Left ventricle myocardium superior (tissue), 1 donor: ENCODE measurements around the gene CCDC12. TPM values are rescaled to one million over a fixed set of nuclear protein-coding genes. Genes with fewer than 3 reads are reported as not detected.
A peak's percentile ranks its signal among the peaks of the same experiment; 100 is the strongest.

Experiments used
- ATAC-seq: fragments of 200-7000 bp; cut with Tn5 transposase; one replicate; pipeline ENCODE4 v1.9.1; 2020; ENCODE audit warnings: mild to moderate bottlenecking, moderate library complexity
- DNase-seq: peaks from one replicate; pipeline ENCODE4 v3.0.0-alpha.2; 2020
- intact Hi-C: fragments of 100-400 bp; cut with micrococcal nuclease; formaldehyde crosslinking; loops from one replicate; pipeline ENCODE4 v1.11.0; 2022
- total RNA-seq: library from RNA; stranded (reverse); fragmentation: NEBNext Ultra II Directional; extraction: Animal tissue kit (Norgen Biotek cat#: 25700); gene quantifications from one replicate; pipeline ENCODE4 v1.2.1, GENCODE V29; 2021
- donor health status: DM: no; HTN: yes; CAD: no; lungs with severe emphysema.

Gene CCDC12
- total RNA-seq, 1 donor from 2014 or later: 29.6 TPM

DNA sequence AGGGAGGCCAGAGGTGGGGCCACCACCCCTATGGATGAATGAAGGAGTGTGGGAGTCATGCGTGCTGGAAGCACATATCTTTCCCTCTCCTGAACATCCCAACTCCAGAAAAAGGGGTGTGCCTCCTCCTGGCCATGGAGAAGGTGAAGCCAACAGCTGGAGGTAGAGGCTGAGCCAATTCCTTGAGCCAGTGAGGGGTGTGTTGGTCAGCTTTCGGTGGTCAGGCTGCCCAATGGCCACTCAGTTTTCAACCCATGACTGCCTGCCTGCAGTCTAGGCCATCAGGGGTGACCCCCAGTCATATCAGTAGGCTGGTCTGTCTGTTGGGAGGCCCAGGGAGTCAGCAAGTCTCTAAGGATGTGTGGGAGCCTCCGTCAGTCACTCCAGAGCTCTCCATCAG, 85.4 kb downstream of the CCDC12 start:
- DNase-seq (no peak), ATAC-seq (no peak)
- intact Hi-C loops: no loop called here

DNA sequence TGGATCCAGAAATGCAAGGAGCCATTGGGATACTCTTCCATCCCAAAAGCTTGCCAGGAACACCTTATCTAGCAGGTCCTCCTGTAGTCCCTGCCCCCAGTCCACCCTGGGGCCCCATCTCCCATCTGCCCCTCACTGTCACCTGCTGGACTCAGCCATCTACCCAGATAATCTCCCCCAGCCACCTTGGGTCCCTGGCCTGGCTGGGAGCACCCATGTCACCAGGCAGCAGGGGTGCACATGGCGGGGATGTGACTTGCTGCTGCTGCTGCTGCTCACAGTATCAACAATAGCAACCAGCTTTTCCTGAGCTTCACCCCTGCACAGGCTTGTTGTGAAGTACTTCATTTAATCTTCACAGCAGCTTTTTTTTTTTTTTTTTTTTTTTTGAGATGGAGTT, 86.4 kb downstream of the CCDC12 start:
- DNase-seq (no peak), ATAC-seq (no peak)
- intact Hi-C loops: no loop called here

DNA sequence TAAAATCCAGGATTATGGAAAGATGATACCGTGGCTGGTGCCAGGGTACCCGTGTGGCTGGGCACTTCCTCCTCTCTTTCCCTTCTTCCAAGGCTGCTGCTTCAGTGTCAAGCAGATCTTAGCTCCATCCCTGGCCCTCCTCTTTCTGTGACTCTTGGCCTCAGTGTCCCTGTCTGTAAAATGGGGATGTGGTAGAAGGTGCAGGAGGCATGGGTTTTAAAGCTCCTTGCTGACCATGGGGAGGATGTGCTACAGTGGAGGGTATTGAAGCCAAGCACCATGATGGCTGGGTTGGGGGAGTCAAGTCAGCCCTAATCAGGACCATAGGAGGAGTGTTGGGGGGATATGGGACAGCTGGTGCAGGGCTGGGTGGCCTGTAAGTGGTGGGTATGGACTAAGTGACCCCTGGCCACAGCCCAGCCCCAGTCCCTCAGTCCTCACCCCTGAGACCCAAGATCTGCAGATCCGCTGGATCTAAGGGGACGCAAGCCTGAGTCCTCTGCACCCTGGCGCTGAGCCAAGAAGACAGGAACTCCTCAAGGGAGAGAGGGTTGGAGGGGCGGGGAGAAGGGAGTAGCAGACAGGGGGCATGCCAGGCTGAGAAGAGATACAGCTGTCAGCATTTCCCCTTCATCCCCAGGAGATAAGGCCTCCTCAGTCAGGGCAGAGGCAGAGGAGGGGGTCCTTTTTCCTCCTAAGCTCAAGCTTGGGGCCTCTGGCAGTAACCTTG, 87.0 kb downstream of the CCDC12 start:
- DNase-seq (peak; percentile 65), ATAC-seq (peak; percentile 4)
- intact Hi-C loops: no loop called here

DNA sequence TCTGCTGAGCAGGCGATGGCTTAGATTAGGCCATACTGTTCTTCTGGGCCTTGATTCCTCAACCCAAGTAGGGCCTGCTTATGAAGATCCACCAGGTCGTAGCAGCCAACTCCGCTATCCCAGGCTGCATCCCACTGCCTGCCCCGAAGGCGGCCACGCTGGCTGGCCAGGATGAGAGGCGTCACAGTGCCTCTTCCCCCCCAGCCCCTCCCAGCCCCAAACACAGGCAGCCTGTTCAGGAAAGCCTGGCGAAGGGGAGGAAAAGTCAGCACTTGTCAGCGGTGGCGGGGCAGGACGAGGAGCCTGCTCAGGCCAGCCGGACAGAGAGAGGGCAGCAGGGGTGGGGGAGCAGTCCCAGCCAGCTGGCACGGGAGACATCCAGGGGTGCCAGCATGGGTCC, 87.8 kb downstream of the CCDC12 start:
- intact Hi-C loops: no loop called here
- no peak for ATAC-seq
- no peak for DNase-seq

DNA sequence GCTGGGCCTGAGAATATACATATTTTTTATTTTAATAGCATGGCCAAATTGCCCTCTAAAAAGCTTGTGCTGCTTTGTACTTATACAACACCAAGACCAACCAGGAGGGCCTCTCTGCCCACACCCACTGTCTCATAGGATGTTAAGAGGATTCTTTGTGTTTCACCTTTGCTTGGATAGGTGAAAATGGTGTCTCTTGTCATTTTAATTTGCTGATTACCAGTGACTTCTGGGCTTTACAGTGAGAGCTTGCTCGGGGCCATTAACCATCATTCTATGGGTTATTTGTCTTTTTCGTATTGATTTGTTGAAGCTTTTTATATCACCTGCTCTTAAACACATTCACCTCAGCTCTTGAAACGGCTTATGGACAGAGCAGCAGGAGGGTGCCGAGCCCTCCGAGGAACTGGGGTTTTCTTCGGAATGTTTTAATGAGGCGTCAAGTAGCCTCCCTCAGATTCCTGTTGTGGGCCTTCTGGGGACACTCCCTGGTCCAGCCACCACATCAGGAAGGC, 88.5 kb downstream of the CCDC12 start:
- intact Hi-C loops: no loop called here
- no peak for DNase-seq
- no peak for ATAC-seq

DNA sequence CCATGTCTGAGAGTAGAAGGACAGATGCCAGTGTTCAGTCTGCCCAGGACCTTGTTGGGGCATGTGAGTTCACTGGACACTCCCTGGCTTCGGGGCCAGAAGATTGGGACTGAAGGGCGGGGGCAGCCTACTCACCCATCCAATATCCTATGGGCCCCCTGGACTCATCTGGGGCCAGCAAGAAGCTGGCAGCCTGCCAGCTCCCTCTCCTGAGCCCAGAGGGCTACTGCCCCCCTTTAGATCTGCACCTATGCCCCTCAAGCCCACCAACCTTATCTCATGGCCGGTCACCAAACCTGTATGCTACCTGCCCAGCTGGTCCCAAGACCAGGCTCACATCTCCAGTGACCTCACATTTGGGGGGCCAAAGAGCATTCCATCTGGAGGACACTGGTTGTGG, 90.9 kb downstream of the CCDC12 start:
- DNase-seq (no peak), ATAC-seq (no peak)
- intact Hi-C loops: no loop called here

DNA sequence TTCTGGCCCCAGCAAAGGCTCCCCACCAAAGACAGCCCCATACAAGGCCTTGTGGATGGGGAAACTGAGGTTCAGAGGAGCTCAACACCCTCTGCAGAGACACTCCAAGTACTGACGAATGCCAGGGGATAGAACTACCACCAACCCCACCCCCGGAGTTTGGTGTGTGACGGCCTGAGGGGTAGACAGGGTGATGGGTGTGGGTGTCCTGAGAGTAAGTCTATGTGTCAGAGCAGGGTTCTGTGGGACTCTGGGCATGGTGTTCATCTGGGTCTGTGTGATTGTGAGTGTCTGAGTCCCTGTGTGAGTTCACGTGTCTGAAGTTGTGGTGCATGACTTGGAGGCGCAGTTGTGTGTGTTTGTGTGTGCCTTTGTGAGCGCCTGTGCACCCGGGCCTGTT, 91.6 kb downstream of the CCDC12 start:
- DNase-seq (no peak), ATAC-seq (no peak)
- intact Hi-C loops: no loop called here

DNA sequence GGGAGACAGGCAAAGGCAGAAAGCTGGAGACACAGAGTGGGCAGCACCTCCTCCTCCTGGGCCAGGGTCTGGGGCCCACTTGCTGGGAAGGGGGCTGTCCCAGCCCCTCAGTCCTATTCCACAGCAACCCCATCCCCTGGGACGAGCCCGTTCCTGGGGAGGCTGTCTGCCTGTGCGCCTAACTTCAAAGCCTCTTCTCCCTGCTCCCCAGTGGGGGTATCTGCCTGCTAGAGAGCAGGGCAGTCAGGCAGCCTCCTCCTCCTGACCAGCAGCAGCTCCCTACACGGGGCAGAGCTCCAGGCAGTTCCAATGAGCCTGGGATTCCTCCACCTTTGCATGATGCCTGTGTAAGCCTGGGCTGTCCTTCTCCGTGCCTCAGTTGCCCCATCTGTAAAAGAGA, 92.1 kb downstream of the CCDC12 start:
- ATAC-seq (no peak), DNase-seq (no peak)
- intact Hi-C loops: no loop called here

DNA sequence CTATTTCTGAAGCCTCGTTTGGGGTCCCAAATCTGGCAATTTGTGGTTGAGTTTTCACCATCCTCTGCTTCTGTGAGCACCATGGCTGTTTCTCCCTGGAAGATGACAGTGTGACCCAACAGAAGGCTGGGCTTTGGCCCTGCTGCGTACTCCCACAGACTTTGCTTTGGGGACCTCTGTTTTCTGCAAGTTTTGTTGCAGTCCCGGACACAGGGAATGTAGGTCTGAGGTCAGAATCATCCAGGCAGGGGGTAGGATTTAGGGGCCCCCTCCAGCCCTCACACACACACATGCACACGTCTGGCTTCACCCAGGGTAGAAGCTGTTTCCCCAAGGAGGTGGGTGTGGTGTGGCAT, 92.7 kb downstream of the CCDC12 start:
- intact Hi-C loops: no loop called here
- no peak for DNase-seq
- ATAC-seq: no peak

DNA sequence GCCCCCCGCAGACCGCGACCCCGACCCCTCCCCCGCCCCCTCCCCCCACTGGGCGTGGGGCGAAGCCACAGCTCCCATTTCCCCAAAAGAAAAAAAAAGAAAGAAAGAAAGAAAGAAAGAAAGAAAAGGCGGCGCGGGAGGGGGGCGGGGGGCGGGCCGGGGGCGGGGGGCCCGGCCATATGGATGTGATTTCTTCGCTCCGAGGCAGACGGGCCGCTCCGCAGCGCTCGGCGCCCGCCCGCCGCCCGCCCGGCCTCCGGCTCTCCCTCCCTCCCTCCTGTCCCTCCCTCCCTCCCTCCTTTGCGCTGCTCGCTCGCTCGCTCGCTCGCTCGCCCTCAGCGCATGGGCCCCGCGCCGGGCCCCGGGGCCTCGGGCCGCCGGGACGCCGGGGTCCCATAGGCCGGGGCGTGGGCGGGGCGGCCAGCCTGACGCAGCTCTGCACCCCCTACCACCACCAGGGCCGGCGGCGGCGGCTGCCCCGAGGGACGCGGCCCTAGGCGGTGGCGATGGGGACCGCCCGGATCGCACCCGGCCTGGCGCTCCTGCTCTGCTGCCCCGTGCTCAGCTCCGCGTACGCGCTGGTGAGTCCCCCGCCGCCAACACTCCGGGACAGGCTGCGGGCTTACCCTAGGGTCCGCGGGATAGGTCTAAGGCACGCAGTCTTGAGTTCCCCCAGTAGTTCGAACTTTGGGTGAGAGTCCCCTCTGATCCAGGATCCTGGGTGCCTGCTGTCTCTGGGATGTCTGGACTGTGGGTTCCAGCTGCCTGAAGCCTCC, 93.3 kb downstream of the CCDC12 start:
- peak; percentile 74 for ATAC-seq
- intact Hi-C loops: no loop called here
- no peak for DNase-seq

DNA sequence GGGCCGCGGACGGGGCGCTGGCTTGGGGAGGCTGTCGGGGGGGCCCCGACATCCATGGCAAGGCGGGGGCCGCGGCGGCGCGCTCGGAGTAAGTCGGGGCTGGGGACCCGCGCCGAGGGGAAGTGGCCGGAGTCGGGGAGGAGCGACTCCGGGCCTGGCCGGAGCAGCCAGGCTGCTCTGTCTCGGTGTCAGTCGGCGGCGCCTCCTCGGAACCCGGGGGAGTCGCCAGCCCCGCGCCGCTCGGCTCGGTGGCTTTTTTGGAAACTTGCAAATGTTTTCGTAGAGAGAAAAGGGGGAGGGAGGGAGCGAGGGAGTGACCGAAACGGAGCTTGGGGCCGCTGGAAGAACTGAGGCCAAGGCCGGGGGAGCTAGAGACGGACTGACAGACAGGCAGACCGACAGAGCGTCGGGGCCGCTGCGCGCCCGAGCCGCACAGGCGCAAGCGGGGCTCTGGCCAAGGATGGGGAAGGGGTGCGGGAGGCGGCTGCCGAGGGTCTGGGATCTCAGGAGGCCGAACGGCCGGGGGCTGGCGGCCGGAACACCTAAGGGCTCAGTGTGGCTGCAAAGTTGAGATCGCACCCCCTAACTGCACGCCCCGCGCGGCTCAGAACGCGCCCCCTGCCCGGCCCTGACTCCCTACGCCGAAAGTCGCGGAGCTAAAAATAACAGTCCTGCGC, 94.0 kb downstream of the CCDC12 start:
- intact Hi-C loops: no loop called here

DNA sequence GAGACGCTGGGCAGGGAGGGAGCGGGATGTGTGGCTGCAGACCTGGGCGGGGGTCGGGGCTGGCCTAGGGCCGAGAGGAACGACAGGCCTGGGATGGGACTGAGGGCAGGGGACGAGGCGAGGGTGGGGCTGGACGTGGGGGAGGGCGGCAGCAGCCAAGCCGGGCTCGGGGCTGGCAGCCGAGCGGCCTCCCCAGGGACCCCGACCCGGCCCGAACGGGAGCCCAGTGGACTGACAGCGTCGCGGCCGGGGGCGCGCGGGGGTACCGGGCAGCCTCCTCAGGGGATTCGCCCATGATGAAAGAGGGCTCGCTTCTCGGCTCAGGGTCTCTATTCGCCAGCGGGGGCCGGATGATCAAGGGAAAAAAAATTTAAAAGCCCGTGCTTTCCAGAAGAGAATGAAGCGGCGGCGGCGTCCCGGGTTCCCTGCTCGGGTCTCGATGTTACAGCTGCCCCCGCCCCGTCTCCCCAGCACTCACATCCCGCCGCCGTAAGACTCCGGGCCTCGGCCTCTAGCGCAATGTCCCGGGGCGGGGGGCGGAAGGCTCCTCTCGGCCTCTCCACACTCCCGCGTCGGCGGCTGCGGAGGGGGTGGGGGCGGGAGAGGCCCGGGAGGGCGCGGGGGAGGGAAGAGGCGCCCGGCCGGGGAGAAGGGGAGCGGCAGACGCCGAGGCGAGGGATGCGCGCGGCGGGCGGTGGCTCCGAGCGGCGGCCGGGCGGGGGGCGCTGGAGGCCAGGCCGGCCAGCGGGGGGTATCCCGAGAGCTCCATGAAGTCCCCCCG, 94.8 kb downstream of the CCDC12 start:
- intact Hi-C loops: no loop called here
- DNase-seq: peak; percentile 68
- peak; percentile 55 for ATAC-seq

More for the DNA sequence above, 94.0 kb downstream of the CCDC12 start:
- DNase-seq: peak; percentile 58
- peak; percentile 58 for ATAC-seq

DNA sequence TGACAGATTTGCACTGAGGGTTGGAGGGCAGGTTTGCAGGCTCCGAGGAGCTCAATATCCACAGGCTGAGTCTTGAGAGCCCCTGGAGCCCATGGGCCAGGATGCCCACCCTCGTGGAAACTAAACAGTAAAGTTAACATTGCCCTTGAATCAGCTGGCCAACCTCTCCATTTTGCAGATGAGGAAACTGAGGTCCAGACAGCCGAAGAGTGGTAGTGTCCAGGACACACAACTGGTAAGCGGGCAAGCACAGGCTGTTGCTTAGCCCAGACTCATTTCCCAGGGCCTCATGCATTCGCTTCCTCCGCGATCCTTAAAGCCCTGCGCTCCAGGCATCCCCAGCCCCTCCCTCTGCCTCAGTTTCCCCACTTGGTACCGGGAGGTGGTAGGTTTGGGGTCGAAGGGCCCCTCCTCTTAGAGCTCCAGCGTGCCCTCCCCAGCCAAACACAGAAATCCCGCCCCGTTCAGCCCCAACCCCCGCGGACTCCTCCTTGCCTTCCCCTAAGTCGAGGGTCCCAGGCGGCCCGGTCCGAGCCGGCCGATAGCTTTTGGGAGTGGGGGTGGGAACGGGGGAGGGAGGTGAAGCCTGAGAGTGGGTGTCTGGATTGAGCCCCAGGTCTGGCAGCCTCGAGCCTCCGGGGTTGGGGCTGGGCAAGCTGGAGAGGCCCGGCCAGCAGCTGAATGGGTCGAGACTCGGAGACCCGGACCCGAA, 95.5 kb downstream of the CCDC12 start:
- intact Hi-C loops: no loop called here
- ATAC-seq: no peak
- DNase-seq: no peak

DNA sequence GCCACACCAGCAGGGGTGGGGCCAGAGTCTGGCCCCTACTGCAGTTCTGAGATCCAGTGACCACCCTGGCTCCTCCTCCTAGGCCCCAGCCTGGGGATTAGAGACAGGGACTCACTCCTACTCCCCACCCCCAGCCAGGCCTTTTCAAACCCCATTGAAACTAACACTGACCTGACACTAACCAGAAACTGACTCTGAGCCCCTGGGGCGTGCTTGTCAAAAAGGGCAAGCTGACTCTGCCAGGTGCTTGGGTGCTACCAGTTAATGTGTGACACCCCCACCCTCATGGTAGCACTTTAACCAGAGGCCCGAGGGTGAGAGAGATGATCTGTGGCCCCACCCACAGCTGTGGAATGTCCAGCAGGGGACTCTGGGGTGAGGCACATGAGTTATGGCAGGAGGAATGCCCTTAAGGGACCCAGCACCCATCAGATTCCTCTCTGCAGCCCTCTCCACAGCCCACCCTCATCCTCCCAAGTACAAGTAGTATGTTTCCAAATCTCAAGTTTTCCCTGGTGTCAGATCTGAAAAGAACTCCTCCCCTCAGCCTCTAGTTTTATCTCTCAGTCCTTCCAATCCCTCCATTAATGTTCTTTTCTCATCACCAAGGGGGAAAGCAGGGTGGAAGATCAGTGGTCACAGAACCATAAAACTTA, 97.6 kb downstream of the CCDC12 start:
- DNase-seq: no peak
- no peak for ATAC-seq
- intact Hi-C loops: no loop called here

DNA sequence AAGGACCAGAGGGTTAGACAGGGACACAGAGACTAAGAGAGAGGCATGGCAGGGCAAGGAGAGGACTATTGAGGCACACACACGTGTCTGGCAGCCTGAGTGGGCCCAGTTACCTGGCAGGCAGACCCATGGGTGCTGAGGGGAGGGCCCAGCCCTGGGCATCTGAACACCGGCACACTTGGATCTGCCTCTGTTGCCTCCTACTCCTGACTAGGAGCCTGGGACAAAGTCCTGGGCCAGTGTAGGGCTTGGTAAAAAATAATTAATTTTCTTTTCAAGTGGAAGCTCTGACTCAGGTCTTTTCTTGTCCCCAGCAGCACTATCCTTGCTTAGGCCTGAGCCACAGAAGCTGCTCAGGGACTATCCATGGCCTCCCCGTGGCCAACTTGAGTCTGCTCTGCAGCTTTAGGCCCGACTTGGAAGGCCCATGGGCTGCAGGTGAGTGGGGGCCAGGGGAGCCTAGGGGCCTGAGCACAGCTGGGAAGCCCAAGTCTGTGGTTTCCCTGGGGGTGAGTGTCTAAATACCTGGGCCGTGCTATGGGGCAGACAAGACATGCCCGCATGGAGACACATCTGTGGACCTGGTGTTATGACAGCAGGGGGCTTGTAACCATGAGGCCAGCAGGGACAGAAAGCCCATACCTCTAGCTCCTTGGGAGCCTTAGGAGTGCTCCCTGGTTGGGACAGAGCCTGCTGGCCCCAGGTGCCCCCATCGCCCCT, 99.0 kb downstream of the CCDC12 start, which contains the start of gene PTH1R:
Gene PTH1R, plus strand, starts transcription at position 316 of the 720 bp plus-strand sequence. CDS start 5,839 bp downstream, outside the sequence.
- no peak for ATAC-seq
- no peak for DNase-seq
- intact Hi-C loops: no loop called here

DNA sequence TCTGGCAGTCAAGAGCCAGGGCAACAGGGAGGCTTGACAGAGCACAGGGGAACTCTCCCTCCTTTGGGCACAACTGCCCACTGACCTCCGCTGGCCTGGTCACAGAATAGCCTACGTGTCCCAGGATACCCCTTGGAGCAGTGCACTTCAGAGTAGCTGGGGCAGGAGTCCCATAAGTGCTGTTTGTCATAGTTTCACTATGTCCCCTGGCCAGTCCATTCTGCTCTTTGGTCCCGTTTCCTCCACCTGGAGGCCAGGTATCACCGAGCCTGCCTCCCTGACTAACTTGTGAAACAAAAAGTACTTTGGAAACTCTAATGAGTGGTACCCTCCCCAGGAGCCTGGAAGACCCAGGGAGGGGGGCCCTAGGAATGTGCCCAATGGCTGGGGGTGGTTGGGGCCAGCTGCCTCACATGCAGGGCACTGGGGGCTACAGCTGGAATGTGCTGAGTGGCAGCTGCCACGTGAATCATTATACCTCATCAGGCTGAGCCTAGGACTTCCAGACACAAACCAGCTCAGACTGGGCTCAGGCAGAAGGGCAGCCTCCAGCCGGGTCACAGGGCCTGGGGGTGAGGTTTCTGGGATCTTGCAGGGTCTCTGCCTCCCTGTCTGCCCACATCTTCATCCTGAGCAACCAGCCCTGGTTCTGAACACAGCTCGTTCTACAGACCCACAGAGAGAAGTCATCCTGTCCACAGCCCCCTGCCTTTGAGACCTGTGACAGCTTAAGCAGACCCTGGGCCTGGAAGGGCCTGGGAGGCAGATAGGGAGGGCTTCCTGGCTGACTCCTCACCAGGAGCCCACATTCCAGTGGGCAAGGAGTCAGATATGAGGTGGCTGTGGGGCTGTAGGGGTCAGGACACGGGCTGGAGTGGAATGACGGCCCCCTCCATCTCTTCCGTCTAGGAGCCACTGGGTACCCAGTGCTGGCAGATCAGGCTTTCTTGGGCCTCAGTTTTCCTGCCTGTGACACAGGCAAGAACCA, 99.9 kb downstream of the CCDC12 start:
- ATAC-seq (no peak), DNase-seq (no peak)
- intact Hi-C loops: no loop called here
